HG03175 (cell line): ENCODE measurements around the gene CTSZ.
"Not testable (repeated sequence)": the region's sequence is repeated elsewhere in the genome, so short reads cannot be mapped to it uniquely, and the experiment has no call there.

Experiments
- ATAC-seq: cut with Tn5 transposase; IDR thresholded peaks from one replicate; pipeline ENCODE4 v1.9.1; 2021; ENCODE audit warnings: mild to moderate bottlenecking, moderate library complexity; ENCODE audit not compliant: unreplicated experiment

CTSZ gene

DNA sequence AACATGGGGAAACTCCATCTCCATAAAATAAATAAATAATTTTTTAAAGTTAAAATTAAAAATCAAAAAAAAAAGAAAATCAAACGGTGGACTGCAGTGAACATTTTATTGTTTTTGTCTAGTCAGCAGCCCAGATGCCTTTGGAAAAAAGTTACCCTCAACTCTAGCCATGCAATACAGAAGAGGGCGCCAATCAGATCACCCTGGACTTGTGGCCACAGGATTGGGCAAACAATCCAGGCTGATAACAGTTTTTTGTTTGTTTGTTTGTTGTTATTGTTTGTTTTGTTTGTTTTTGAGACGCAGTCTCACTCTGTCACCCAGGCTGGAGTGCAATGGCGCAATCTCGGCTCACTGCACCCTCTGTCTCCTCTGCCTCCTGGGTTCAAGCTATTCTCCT is 56.5 kb downstream of the CTSZ start:
- ATAC-seq, result no peak

DNA sequence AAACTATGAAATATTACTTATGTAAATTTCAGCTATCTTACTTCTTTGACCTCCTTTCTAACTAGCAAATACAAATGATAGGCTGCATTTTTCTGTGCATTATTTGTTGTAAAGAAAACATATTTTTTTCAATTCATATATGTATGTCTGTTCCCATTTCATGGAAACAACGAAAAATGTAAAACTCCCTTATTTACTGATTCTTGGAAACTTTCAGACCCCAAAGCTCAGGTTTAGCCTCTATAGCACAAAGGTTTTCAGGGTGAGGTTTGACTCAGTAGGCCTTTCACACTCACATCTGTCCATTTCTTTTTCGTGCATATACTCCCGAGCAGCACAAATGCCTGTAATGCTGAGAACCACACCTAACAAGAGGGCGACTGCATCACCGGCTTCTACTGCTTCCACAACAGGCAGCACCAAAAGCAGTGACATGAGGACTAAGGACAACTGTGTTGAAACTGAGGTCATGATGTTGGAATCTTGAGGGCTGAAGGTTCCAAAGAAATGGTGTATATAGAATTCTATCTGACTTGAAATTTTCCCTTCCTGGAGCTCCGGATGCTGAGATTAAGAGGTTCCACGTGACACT is 59.2 kb downstream of the CTSZ start:
- ATAC-seq, result not testable (repeated sequence)

DNA sequence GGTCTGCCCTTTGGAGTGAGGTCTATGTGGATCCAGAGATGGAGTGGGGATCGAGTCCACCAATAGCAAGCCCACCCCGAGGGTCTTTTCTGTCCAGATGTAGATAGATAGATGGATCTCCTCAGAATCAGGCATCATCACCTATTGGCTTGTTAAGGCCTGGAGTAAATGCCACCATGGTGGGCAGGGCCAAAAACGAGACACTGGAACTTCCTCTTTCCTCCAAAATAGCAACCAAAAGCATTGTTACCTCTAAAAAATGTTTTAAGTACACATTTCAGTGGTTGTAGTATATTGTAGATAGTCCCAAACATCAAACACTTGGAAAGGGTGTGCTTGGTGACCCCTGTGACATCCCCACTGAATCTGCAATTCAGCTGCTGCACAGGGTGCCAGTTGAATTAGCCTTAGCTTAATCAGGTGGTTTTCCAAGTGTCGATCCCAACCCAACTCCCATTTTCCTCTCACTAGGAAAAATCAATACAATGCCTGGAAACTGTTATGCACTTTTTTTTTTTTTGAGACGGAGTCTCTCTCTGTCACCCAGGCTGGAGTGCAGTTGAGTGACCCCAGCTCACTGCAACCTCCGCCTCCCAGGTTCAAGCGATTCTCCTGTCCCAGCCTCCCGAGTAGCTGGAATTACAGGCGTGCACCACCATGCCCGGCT is 61.0 kb downstream of the CTSZ start:
- no peak for ATAC-seq
